PFSK-1 (cell line): ENCODE measurements around the gene PSAPL1.

Source experiments
- FOXP2 ChIP-seq: optimal IDR thresholded peaks from 2 replicates; pipeline ENCODE3; 2011; ENCODE audit warnings: borderline replicate concordance, control low read depth, inconsistent platforms; ENCODE audit not compliant: insufficient read depth; ENCODE audit errors: extremely low read length, extremely low read depth
- POLR2AphosphoS5 ChIP-seq: IDR thresholded peaks from 2 replicates; pipeline ENCODE4 v1.6.1; 2012; ENCODE audit warnings: low read depth, mild to moderate bottlenecking, control low read depth, low read length, moderate library complexity
- SIN3A ChIP-seq: IDR thresholded peaks from 2 replicates; pipeline ENCODE4 v1.6.1; 2012; ENCODE audit warnings: mild to moderate bottlenecking, low read length, moderate library complexity, borderline replicate concordance; ENCODE audit not compliant: insufficient read depth
- TAF1 ChIP-seq: IDR thresholded peaks from 2 replicates; pipeline ENCODE4 v1.6.1; 2012; ENCODE audit warnings: low read length, control low read depth, borderline replicate concordance; ENCODE audit not compliant: insufficient read depth
- TF ChIP-seq, protein P1 (sequence below), 2 experiments: IDR thresholded peaks; 2 replicates each; pipeline versions ENCODE4 v1.6.1 to v1.8.0; 2011 to 2012; ENCODE audit warnings: low read depth in 2 of 2, low read length in 2 of 2, control low read depth in 1 of 2, inconsistent platforms in 1 of 2, mild to moderate bottlenecking in 1 of 2, moderate library complexity in 1 of 2; ENCODE audit not compliant: insufficient read depth in 1 of 2

PSAPL1 gene

DNA sequence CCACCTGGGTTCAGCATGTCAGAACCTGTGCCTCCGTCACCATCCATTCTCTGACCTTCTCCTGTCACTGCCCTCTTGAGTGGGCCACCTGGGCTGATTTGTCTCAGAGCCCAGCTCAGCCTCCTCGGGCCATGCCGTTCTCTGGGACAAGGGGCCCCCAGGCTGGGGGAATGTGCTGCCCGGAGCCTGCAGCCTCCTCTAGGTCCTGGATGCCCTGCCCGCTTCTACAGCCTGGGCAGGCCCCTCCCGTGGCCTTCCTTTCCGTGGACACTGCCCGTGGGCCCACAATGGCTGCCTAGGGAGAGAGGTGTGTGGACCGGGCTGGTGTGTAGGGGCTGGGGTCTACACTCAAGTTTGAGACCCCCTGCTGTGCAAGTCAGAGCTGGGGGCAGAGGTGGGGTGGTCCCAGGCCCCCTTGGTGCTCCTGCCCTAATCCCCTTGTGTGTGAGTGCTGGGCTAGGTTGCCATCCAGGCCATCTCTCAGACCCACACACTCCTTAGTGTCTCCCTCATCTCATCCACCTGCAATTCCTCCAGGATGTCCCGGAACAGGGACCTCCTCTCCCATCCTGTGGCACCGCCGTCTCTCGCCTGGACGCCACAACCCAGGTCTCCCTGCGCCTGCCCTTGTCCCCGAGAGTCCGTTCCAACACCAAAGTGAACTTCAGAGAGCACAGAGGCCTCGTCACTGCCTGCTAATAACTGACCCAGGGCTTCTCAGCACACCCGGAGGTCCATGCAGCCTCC is 12.4 kb downstream of the PSAPL1 start:
- TF ChIP-seq FOXP2 (no peak), TAF1 (no peak), POLR2AphosphoS5 (no peak), SIN3A (no peak)
- TF ChIP-seq, protein P1, sequence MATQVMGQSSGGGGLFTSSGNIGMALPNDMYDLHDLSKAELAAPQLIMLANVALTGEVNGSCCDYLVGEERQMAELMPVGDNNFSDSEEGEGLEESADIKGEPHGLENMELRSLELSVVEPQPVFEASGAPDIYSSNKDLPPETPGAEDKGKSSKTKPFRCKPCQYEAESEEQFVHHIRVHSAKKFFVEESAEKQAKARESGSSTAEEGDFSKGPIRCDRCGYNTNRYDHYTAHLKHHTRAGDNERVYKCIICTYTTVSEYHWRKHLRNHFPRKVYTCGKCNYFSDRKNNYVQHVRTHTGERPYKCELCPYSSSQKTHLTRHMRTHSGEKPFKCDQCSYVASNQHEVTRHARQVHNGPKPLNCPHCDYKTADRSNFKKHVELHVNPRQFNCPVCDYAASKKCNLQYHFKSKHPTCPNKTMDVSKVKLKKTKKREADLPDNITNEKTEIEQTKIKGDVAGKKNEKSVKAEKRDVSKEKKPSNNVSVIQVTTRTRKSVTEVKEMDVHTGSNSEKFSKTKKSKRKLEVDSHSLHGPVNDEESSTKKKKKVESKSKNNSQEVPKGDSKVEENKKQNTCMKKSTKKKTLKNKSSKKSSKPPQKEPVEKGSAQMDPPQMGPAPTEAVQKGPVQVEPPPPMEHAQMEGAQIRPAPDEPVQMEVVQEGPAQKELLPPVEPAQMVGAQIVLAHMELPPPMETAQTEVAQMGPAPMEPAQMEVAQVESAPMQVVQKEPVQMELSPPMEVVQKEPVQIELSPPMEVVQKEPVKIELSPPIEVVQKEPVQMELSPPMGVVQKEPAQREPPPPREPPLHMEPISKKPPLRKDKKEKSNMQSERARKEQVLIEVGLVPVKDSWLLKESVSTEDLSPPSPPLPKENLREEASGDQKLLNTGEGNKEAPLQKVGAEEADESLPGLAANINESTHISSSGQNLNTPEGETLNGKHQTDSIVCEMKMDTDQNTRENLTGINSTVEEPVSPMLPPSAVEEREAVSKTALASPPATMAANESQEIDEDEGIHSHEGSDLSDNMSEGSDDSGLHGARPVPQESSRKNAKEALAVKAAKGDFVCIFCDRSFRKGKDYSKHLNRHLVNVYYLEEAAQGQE (IDR thresholded peaks at IDR 0.05; ENCODE audit: insufficient read depth in 1 of 2, low read depth in 2 of 2, low read length in 2 of 2): no peak

GRCh38 chr4:7421356-7422150 is 13.2 kb downstream of the PSAPL1 start:
- TF ChIP-seq, protein P1 (IDR thresholded peaks at IDR 0.05; ENCODE audit: insufficient read depth in 1 of 2, low read depth in 2 of 2, low read length in 2 of 2): no peak
- TF ChIP-seq TAF1 (no peak), FOXP2 (no peak), POLR2AphosphoS5 (no peak), SIN3A (no peak)

DNA sequence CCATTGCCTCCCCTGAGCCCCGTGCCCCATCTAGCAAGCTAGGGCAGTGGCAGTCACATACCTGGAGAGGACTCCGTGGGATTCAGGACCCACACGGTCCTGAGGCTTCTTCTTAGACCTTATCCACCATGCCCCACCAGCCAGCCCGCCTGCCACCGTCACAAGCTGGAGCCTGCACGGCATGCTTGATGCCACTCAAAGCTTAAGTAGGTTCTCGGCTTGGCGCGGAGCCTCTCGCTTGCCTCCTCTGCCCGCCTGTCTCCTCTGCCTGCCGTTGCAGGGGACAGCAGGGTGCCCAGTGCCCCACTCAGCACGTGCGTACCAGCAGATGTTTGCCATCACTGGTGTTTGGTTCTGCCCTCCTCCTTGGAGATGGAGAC is 14.1 kb downstream of the PSAPL1 start:
- TF ChIP-seq TAF1 (no peak), FOXP2 (no peak), SIN3A (no peak), POLR2AphosphoS5 (no peak)

GRCh38 chr4:7419961-7420660 is 14.6 kb downstream of the PSAPL1 start:
- TF ChIP-seq TAF1 (no peak), SIN3A (no peak), POLR2AphosphoS5 (no peak), FOXP2 (no peak)
- TF ChIP-seq, protein P1 (IDR thresholded peaks at IDR 0.05; ENCODE audit: insufficient read depth in 1 of 2, low read depth in 2 of 2, low read length in 2 of 2): no peak

GRCh38 chr4:7418131-7418943 is 16.4 kb downstream of the PSAPL1 start:
- TF ChIP-seq TAF1: no peak
- TF ChIP-seq POLR2AphosphoS5: no peak
- TF ChIP-seq, protein P1 (IDR thresholded peaks at IDR 0.05; ENCODE audit: insufficient read depth in 1 of 2, low read depth in 2 of 2, low read length in 2 of 2): no peak
- no peak for TF ChIP-seq FOXP2
- no peak for TF ChIP-seq SIN3A
